Hepatocyte (in vitro differentiated cells): ENCODE results near the gene NEU4.

Experiments used
- CTCF ChIP-seq: fragments of 200-600 bp; sonication (generic); IDR thresholded peaks from 2 replicates; pipeline ENCODE4 v1.5.1; 2016; ENCODE audit warnings: antibody characterized with exemption, mild to moderate bottlenecking; ENCODE audit not compliant: poor library complexity
- EZH2 ChIP-seq: fragments of 200-600 bp; sonication (generic); IDR thresholded peaks from 2 replicates; pipeline ENCODE4 v1.6.1; 2016; ENCODE audit warnings: antibody characterized with exemption, mild to moderate bottlenecking, borderline replicate concordance

- no peak for TF ChIP-seq CTCF
- TF ChIP-seq EZH2 = no peak
Observed at GRCh38 chr2:241802421-241803318, 6.3 kb upstream of the NEU4 start.
